GM18517 (cell line): ENCODE measurements around the gene SPATA25.
"Not testable (repeated sequence)": the region's sequence is repeated elsewhere in the genome, so short reads cannot be mapped to it uniquely, and the experiment has no call there.

Experiments
- ATAC-seq: cut with Tn5 transposase; IDR thresholded peaks from one replicate; pipeline ENCODE4 v1.9.1; 2021; ENCODE audit warnings: mild to moderate bottlenecking, moderate library complexity; ENCODE audit not compliant: unreplicated experiment

Gene SPATA25

DNA sequence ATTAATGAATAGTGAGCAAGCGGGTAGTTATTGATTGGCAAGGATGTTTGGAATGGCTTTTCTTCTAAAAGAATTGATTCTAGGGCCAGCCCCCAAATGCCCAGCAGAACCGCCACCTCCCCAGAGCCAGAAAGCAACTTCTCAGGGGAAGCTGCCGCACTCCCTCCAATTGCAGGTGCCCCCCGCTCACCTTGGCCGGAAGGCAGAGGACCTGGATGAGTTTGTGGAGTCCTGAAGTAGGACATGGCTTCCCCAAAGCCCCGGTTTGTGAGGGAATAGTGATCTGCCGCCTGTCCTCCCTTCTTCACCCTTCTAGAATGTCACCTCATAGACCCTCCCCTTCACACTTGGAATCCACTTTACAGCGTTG is at the start of gene SPATA25:
TSS of gene SPATA25 (minus strand) at position 277 of the 370 bp plus-strand sequence. CDS start at position 245, 32 bp downstream.
- no peak for ATAC-seq

DNA sequence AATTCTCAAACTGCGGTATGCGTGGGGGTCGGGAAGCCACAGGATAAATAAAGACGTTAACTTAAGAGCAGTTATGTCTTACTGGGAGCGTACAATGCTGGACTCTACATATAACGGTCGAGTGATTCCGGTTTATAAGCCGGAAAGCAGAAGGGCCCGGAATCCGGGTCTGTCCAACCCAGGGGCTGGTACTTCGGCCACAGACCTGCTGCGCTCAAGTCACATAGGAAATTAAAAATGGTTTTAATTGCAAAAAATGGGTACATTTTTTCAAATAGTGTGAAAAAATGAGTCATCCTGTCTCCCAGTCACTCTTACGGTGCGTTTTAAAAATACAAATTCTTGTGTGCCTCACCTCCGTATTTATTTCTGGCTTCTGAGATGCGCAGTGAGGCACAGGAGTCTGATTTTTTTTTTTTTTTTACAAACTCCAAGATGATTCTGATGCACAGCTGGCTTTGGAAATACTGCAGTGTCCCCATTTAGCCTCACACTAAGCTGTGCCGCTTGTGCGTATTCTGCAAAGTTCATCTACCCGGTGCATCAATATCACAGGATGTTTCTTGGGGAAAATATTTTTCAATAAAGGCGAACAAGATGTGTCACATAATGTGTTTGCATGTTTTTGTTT is 48.1 kb upstream of the SPATA25 start:
- ATAC-seq = no peak

GRCh38 chr20:45934586-45935415 is 47.4 kb upstream of the SPATA25 start, which contains the start of gene PCIF1:
Gene PCIF1, plus strand, starts transcription at chr20:45934683. Its CDS starts 4,317 bp downstream, at chr20:45939000.
- peak; percentile 78 for ATAC-seq

DNA sequence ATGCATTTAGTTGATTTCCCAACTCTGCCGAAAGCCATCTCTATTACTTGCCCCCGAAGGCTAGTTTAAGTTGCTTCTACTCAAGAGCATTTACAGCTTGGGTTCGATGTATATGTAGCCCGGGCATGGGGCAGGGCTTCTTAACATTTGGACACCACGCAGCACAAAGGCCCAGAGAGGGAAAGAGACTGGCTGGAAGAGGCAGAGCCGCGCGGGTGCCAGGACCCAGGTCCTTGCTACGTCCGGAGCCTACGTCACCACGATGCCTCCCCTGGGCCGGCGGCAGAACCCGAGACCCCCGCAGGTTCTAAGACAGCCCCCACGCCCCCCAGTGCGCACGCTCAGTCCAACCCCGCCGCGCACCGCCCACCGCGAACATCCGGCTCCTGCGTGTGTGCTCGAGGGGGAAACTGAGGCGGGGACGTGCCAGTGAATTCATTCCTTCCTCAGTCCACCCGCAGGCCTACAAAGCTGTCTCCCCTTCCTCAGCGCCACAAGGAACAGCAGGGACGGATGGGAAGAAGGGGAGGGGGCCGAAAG is 46.7 kb upstream of the SPATA25 start:
- ATAC-seq = no peak

GRCh38 chr20:45933266-45934045 is 46.0 kb upstream of the SPATA25 start:
- ATAC-seq = no peak

DNA sequence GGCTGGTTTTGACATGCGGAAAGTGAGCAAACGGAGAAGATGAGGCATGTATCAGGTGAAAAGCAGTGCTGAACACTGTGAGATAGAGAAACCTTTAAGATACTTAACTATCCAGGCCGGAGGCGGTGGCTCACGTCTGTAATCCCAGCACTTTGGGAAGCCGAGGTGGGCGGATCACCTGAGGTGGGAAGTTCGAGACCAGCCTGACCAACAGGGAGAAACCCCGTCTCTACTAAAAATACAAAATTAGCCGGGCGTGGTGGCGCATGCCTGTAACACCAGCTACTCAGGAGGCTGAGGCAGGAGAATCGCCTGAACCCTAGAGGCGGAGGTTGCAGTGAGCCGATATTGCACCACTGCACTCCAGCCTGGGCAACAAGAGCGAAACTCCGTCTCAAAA is 44.3 kb upstream of the SPATA25 start:
- ATAC-seq = not testable (repeated sequence)

GRCh38 chr20:45927071-45927878 is 39.9 kb upstream of the SPATA25 start:
- ATAC-seq = no peak

- ATAC-seq = no peak
These were observed 39.3 kb upstream of the SPATA25 start for GRCh38 chr20:45926731-45927070.

DNA sequence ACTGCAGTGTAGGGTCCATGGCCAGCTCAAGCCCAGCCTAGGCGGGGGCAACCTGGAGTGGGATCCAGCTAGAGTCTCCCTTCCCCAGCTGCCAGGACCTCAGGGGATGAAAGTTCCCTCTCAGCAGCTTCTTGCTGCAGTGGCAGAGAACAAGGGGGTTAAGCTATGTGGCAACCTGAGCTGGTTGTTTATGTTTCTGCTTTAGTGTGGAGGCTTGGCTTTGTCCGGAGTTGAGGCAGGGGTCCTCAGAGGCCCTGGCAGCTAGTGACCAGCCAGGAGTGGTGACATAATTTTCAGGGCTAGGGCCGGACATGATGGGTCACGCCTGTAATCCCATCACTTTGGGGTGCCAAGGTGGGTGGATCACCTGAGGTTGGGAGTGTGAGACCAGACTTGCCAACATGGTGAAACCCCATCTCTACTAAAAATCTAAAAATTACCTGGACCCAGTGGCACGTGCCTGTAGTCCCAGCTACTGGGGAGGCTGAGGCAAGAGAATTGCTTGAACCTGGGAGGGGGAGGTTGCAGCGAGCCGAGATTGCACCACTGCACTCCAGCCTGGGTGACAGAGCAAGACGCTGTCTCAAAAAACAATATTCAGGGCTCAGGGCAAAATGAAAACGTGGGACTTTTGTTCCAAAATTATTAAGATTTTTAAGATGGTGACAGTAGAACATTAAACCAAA is 38.5 kb upstream of the SPATA25 start:
- no peak for ATAC-seq

GRCh38 chr20:45924391-45925261 is 37.2 kb upstream of the SPATA25 start:
- no peak for ATAC-seq

DNA sequence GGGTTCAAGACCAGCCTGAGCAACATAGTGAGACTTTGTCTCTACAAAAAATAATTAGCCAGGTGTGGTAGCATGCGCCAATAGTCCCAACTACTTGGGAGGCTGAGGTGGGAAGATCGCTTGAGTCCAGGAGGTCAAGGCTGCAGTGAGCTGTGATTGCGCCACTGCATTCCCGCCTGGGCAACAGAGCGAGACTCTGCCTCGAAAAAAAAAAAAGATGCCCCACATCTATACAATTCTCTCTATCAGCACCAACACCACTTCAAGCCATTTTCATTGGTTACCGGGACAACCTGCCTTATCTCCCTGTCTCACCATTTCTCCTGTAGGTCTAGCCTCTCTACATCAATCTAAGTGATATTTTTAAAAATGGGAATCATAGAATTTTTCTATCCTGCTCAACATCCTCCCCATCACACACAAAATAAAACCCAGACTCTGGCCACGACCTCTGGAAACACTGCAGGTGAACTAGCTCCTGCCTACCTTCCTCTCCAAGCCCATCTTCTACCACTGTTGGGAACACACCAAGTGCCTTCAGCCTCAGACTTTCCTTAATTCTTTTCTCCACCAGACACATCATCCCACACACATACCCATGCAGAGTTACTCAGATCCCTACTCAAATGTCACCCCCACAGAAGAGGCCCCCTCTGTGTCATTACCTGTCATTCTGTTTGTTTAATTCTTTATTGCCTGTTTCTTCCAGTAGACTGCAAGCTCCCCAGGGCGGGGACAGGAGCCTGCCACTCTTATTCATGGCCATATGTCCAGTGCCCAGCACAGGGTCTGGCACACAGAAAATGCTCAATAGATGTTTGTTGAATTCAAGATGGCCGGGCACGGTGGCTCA is 34.1 kb upstream of the SPATA25 start:
- no peak for ATAC-seq

DNA sequence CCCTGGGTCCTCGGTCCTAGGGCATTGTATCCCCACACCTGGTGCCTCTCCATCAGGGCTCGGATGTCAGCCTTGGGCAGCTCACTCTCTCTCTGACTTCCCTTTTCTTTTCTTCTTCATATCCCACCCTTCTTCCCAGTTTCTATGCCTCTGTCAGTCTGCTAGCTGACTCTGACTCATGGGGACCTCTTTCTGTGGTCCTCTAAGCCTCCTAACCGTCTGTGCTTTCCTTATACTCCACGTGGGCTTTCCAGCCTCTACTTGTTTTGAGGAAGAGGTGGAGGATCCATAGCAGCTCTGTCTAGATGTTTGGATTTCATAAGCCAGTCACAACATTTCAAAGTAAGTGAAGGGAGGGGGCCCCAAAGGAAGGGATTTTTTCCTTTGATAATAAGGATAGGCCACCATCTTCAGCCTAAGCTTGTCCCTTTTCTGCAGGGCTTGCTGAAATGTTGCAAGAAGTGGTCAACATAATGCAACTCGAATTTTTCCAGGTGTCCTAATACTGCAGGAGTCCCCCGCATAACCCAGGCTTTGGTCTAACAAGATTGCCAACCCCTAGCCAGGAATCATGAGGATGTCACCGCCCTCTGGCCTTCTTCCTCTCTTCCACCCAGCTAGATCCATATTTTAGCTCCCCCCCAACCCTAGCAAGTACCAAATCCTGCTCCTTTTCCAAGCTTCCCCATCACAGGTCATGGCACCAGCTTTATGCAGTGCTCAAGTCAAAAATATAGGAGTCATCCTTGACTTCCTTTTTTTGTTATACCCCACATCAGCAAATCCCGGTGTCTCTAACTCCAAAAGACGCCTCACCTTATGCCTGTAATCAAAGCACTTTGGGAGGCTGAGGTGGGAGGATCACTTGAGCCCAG is 33.3 kb upstream of the SPATA25 start:
- ATAC-seq = no peak

DNA sequence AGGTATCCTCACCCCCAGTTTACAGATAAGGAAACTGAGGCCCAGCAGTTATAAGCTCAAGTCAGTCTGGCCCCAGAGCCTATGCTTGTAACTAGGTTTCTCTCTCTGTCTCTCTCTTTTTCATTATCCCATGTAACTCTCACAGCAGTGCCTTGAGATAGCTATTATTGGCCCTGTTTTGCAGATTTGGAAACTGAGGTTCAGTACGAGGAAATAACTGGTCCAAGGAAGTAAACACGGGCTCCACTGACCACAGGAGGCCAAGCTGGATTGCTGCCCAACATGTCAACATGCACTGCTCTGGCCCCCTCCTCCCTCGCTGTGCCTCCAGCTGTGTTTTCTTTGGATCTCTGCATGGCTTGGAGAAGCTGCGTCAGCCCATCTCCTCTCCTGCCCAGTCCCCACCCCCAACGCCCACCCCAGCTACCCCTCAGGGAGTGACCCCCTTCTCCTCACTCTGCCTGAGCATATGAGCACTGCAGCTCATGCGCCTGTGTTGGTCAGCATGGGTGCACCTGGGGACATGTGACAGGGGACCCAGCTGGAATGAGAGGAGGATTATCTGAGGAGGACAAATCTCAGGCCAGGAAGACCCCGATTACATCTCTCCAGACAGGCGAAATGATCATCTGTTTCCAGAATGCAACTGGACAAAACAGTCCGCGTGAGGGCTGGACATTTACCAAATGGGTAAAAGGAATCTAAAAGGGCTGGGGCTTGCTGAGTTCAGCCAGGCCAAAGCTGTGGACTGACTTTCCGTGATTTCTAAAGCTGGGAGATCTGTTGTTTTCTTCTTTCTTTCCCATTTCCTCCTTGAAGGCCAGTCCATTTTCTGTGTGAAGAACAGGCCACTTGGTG is 32.3 kb upstream of the SPATA25 start:
- ATAC-seq = no peak

DNA sequence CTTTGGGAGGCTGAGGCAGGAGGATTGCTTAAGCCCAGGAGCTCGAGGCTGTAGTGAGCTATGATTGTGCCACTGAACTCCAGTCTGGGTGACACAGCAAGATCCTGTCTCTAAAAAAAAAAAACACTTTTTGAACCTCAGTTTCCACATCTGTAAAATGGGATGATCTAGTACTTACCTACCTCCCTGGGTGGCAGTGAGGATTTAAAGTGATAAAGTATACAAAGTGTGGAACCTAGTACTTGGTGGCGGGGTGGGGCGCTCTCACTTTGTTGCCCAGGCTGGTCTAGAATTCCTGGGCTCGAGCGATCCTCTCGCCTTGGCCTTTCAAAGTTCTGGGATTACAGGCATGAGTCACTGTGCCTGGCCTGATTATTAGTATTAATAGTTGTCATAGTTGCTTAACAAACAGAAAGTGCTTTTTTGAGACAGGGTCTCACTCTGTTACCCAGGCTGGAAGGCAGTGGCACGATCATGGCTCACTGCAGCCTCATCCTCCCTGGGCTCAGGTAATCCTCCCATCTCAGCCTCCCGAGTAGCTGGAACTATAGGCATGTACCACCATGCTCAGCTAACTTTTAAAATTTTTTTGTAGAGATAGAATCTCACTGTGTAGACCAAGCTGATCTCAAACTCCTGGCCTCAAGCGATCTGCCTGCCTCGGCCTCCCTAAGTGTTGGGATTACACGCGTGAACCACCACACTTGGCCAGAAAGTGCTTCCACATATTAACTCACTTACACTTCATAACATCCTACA is 31.5 kb upstream of the SPATA25 start:
- no peak for ATAC-seq

DNA sequence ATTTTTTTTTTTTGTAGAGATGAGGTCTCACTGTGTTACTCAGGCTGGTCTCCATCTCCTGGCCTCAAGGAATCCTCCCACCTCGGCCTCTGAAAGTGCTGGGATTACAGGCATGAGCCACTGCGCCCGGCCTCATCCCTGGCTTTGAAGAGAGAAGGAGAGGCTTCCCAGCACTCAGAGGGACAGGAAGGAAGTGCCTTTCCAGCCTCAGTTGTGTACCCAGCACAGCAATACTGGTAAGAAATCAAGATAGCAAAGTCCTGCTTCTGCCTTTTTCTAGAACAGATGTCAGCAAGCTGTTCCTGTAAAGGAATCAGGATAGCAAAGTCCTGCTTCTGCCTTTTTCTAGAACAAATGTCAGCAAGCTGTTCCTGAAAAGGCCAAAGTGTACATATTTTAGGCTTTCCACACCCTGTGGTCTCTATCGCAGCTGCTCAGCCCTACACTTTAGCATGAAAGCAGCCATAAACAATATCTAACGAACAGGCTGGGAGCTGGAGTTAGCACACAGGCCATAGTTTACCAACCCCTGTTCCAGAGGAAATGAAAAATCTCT is 30.8 kb upstream of the SPATA25 start:
- no peak for ATAC-seq
